ENCODE data around the gene TSHZ2.

The TSHZ2 gene

DNA sequence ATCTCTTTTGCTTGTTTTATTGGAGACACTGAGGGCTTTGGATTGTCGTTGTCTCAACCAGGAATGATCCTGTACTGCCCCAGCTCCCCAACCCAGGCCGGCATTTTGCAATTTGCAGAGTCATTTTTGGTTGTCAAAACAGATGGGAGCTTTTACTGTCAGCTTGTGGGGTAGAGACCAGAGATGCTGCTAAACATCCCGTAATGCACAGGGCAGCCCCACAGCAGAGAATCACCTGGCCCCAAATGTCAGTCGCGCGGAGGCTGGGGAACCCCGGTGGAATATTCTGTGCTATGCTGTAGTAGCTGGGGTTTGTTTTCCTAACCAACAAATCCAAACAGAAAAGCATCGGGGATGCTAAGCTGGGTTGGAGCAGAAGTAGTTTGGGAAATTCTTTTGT lies 99.7 kb downstream of the TSHZ2 start:
- Histone ChIP-seq H3K4me1 (ENCODE audit: low read length) (peaks cover 10% of the 10 kb centered on the region), H3K27me3 (ENCODE audit: low read depth, low read length) (0 out of 2 replicates have a peak, but pooled peaks cover 3% of the 10 kb centered on the region), H4K20me1 (ENCODE audit: insufficient read depth, low read length) (no peaks in the 10 kb centered on the region), H3K4me3 (ENCODE audit: low read length) (no peak overlapping the region), H3K9ac (ENCODE audit: low read length) (no peak overlapping the region), H3K79me2 (ENCODE audit: low read length) (no peaks in the 10 kb centered on the region), H3K36me3 (replicated peaks; ENCODE audit: low read depth, low read length) (no peaks in the 10 kb centered on the region), H3K4me2 (ENCODE audit: low read length) (no peak overlapping the region), H2AFZ (ENCODE audit: low read depth, low read length) (no peak overlapping the region), H3K9me3 (ENCODE audit: insufficient read depth, low read length) (peaks cover 10% of the 10 kb centered on the region; the same call in 1 of the 2 replicates), H3K27ac (ENCODE audit: low read length) (no peak overlapping the region)
- TF ChIP-seq, protein P1, sequence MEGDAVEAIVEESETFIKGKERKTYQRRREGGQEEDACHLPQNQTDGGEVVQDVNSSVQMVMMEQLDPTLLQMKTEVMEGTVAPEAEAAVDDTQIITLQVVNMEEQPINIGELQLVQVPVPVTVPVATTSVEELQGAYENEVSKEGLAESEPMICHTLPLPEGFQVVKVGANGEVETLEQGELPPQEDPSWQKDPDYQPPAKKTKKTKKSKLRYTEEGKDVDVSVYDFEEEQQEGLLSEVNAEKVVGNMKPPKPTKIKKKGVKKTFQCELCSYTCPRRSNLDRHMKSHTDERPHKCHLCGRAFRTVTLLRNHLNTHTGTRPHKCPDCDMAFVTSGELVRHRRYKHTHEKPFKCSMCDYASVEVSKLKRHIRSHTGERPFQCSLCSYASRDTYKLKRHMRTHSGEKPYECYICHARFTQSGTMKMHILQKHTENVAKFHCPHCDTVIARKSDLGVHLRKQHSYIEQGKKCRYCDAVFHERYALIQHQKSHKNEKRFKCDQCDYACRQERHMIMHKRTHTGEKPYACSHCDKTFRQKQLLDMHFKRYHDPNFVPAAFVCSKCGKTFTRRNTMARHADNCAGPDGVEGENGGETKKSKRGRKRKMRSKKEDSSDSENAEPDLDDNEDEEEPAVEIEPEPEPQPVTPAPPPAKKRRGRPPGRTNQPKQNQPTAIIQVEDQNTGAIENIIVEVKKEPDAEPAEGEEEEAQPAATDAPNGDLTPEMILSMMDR (IDR thresholded peaks at IDR 0.05; ENCODE audit: low read depth, low read length), result no peak
- TF ChIP-seq EZH2phosphoT487 (IDR thresholded peaks at IDR 0.05; ENCODE audit: low read depth), result no peak

DNA sequence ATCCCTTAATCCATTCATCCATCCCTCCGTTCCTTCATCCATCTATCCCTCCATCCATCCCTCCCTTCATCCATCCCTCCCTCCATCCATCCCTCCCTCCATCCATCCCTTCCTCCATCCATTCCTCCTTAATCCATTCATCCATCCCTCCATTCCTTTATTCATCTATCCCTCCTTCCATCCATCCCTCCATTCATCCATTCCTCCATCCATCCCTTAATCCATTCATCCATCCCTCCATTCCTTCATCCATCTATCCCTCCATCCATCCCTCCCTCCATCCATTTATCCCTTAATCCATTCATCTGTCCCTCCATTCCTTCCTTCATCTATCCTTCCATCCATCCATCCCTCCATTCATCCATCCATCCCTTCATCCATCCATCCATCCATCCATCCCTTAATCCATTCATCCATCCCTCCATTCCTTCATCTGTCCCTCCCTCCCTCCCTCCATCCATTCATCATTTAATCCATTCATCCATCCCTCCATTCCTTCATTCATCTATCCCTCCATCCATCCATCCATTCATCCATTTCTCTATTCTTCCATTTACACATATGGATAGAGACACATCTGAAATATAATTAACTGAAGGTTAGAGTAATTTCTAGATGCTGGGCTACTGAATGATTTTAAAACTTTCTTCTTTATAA lies 100.9 kb downstream of the TSHZ2 start:
- H3K4me2 ChIP-seq (ENCODE audit: low read length), result no peak overlapping the region
- H3K79me2 ChIP-seq (ENCODE audit: low read length), result no peaks in the 10 kb centered on the region
- H3K9me3 ChIP-seq (ENCODE audit: insufficient read depth, low read length), result 0 out of 2 replicates have a peak, but pooled peaks cover 4% of the 10 kb centered on the region
- 0 out of 2 replicates have a peak, but pooled peaks cover 3% of the 10 kb centered on the region for H3K27me3 ChIP-seq (ENCODE audit: low read depth, low read length)
- TF ChIP-seq EZH2phosphoT487 (IDR thresholded peaks at IDR 0.05; ENCODE audit: low read depth), result no peak
- H3K27ac ChIP-seq (ENCODE audit: low read length), result no peak overlapping the region
- no peak overlapping the region for H3K9ac ChIP-seq (ENCODE audit: low read length)
- H3K4me1 ChIP-seq (ENCODE audit: low read length), result peaks cover 10% of the 10 kb centered on the region
- H3K4me3 ChIP-seq (ENCODE audit: low read length), result no peak overlapping the region
- no peak overlapping the region for H2AFZ ChIP-seq (ENCODE audit: low read depth, low read length)
- no peaks in the 10 kb centered on the region for H4K20me1 ChIP-seq (ENCODE audit: insufficient read depth, low read length)
- no peaks in the 10 kb centered on the region for H3K36me3 ChIP-seq (replicated peaks; ENCODE audit: low read depth, low read length)

DNA sequence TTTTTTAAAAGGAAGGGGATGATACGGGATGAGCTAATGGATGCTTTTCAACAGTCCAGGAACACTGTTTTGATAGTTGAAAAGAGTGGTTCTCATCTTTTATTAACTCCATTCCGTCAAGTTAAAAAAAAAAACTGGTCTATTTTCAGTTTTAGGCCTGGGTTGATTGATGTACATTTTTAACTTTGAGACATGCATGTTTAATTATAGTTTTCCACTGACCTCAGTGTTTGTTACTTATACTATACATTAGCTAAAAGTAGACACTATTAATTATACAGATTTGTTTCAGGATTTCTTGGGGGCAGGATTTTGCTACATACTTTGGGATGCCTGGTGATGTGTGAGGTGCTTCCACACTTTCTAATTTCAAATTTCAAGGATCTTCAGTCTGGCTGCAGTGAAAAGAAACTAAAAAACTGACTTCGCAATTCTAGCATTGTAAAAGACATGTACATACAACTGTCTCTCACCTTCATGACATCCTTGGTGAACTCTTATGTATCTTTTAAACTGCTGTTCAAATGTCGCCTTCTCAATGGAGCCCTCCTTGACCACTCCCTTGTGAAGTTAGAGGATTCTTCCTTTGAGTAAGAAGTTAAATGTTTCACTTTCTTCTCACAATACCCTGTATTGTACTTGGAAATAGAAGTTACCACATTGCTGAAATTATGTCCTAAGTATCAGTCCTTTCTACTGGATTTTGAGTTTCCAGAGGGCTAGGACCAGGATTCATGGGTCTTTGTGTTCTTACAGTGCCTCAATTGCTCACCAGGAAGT lies 101.7 kb downstream of the TSHZ2 start:
- Histone ChIP-seq H3K27ac (ENCODE audit: low read length) (no peak overlapping the region), H3K27me3 (ENCODE audit: low read depth, low read length) (0 out of 2 replicates have a peak, but pooled peaks cover 3% of the 10 kb centered on the region), H4K20me1 (ENCODE audit: insufficient read depth, low read length) (no peaks in the 10 kb centered on the region), H2AFZ (ENCODE audit: low read depth, low read length) (no peak overlapping the region), H3K4me1 (ENCODE audit: low read length) (peaks cover 10% of the 10 kb centered on the region), H3K4me2 (ENCODE audit: low read length) (no peak overlapping the region), H3K9me3 (ENCODE audit: insufficient read depth, low read length) (no peaks in the 10 kb centered on the region), H3K4me3 (ENCODE audit: low read length) (no peak overlapping the region), H3K79me2 (ENCODE audit: low read length) (no peaks in the 10 kb centered on the region), H3K36me3 (replicated peaks; ENCODE audit: low read depth, low read length) (no peaks in the 10 kb centered on the region), H3K9ac (ENCODE audit: low read length) (no peak overlapping the region)
- no peak for TF ChIP-seq EZH2phosphoT487 (IDR thresholded peaks at IDR 0.05; ENCODE audit: low read depth)
- TF ChIP-seq, protein P1 (IDR thresholded peaks at IDR 0.05; ENCODE audit: low read depth, low read length), result no peak

DNA sequence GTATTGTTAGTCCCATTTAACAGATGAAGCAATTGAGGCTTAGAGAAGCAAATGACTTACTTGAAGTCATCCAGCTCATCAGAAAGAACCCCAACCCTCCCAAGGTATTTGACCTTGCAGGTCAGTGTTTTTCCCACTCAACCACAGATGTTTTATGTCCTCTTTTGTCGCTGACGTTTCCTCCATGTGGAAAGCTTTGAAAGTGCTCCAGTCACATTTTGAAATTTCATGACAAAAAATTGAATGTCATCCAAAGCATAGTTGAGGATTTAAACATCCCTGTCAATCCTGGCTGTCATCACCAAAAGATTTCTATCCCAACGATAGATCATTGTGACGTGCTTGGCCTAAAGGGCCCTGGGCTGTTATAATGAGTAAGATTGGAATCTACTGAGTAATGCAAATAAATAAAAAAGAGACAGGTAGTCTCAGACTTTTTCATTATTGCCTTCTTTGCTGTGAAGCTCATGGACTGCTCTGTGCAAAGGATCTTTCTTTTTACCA lies 102.7 kb downstream of the TSHZ2 start:
- Histone ChIP-seq H4K20me1 (ENCODE audit: insufficient read depth, low read length) (no peaks in the 10 kb centered on the region), H3K79me2 (ENCODE audit: low read length) (no peaks in the 10 kb centered on the region), H3K9me3 (ENCODE audit: insufficient read depth, low read length) (no peaks in the 10 kb centered on the region), H3K9ac (ENCODE audit: low read length) (no peak overlapping the region), H3K4me2 (ENCODE audit: low read length) (no peak overlapping the region), H3K36me3 (replicated peaks; ENCODE audit: low read depth, low read length) (no peaks in the 10 kb centered on the region), H3K27ac (ENCODE audit: low read length) (no peak overlapping the region), H3K27me3 (ENCODE audit: low read depth, low read length) (0 out of 2 replicates have a peak, but pooled peaks cover 3% of the 10 kb centered on the region), H3K4me1 (ENCODE audit: low read length) (peaks cover 10% of the 10 kb centered on the region), H2AFZ (ENCODE audit: low read depth, low read length) (no peak overlapping the region), H3K4me3 (ENCODE audit: low read length) (no peak overlapping the region)
- no peak for TF ChIP-seq EZH2phosphoT487 (IDR thresholded peaks at IDR 0.05; ENCODE audit: low read depth)
- TF ChIP-seq, protein P1 (IDR thresholded peaks at IDR 0.05; ENCODE audit: low read depth, low read length), result no peak
